ENCODE measurements around the gene AFAP1. TPM values are rescaled to one million over a fixed set of nuclear protein-coding genes. Genes with fewer than 3 reads are reported as not detected.

AFAP1 gene
- total and polyA plus RNA-seq, 2 of the 8 experiments (the other 6 are each of a cell fraction or from before 2014, with no cell fraction given) = 3.6 to 18.2 TPM

DNA sequence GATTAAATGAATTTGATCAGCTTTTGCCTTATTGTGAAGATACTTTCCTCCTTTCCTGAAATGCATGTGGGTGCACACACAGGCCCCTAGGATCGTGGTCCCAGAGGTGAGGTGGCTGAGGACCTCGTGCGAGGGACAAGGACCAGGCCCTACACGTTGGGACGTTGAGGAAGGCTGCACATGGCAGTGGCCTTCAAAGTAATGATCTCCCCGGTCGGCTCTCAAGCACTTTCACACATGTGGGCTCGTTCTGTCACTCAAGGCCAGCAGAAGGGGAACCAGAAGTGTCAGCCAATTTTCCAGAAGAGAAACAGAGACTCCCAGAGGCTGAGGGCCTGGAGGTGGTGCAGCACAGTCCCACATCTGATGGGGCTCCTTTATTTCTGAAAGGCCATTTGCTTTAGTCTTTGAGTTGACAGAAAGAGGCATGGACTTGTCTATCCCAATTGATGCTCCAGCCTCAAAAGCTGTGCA, 196.8 kb downstream of the AFAP1 start (continued):
- TF ChIP-seq, protein P1, sequence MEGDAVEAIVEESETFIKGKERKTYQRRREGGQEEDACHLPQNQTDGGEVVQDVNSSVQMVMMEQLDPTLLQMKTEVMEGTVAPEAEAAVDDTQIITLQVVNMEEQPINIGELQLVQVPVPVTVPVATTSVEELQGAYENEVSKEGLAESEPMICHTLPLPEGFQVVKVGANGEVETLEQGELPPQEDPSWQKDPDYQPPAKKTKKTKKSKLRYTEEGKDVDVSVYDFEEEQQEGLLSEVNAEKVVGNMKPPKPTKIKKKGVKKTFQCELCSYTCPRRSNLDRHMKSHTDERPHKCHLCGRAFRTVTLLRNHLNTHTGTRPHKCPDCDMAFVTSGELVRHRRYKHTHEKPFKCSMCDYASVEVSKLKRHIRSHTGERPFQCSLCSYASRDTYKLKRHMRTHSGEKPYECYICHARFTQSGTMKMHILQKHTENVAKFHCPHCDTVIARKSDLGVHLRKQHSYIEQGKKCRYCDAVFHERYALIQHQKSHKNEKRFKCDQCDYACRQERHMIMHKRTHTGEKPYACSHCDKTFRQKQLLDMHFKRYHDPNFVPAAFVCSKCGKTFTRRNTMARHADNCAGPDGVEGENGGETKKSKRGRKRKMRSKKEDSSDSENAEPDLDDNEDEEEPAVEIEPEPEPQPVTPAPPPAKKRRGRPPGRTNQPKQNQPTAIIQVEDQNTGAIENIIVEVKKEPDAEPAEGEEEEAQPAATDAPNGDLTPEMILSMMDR (IDR thresholded peaks at IDR 0.05; ENCODE audit: control extremely low read depth in 1 of 3, insufficient read depth in 1 of 3, low read depth in 1 of 3, low read length in 3 of 3) = no peak
- TF ChIP-seq, protein P2, sequence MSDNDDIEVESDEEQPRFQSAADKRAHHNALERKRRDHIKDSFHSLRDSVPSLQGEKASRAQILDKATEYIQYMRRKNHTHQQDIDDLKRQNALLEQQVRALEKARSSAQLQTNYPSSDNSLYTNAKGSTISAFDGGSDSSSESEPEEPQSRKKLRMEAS (IDR thresholded peaks at IDR 0.05) = no peak
- TF ChIP-seq FOSL1 (IDR thresholded peaks at IDR 0.05; ENCODE audit: insufficient read depth, low read depth, low read length) (no peak), GTF2F1 (IDR thresholded peaks at IDR 0.05; ENCODE audit: borderline replicate concordance, low read depth, low read length) (no peak), SP1 (IDR thresholded peaks at IDR 0.05; ENCODE audit: low read depth, low read length) (no peak), RNF2 (IDR thresholded peaks at IDR 0.05; ENCODE audit: borderline replicate concordance, low read depth, low read length, missing control alignments, poor library complexity, severe bottlenecking) (no peak), KDM4A (IDR thresholded peaks at IDR 0.05; ENCODE audit: low read depth, low read length, severe bottlenecking) (no peak), CHD1 (IDR thresholded peaks at IDR 0.05; ENCODE audit: low read depth, low read length) (no peak), SAP30 (IDR thresholded peaks at IDR 0.05; ENCODE audit: insufficient read depth, insufficient replicate concordance, low read length) (no peak)

Measured in H1 (cell line).